Dedifferentiated amniotic fluid mesenchymal stem cell (primary cell): ENCODE data around the gene MRPL11.
A peak's percentile ranks its signal among the peaks of the same experiment; 100 is the strongest.
"Not testable (repeated sequence)": the region's sequence is repeated elsewhere in the genome, so short reads cannot be mapped to it uniquely, and the experiment has no call there.

Experiments
- DNase-seq: peaks from one replicate; pipeline ENCODE4 v3.0.0-alpha.2; 2016; ENCODE audit errors: extremely low spot score

Gene MRPL11

DNA sequence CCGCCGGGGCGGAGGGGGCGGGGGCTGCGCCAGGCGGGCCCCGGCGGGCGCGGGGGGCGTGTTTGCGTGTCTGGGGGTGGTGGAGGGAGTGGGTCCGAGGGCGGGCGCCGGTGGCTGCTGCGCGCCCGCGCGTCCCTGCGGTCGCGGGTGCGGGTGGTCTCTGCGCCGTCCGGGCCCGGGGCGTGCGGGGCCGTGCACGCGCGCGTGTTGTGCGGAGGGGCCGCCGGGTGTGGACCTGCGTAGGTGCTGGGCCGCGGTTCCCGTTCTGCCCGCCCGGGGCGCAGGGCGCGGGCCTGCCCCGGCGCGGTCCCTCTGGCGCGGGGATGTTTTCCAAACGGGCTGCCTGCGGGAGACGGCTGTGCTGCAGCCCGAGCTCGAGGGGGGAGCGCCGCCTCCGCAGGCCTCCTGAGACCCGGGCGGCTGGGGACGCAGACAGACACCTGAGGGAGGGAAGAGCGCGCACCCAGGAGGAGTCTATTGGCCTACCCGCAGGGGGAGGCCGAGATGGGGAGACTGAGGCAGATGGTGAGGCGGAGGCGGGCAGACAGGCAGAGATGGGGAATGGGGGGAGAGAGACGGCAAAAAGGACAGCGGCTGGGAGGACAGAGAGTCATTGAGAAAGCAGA lies 28.5 kb upstream of the MRPL11 start:
- DNase-seq, result no peak

DNA sequence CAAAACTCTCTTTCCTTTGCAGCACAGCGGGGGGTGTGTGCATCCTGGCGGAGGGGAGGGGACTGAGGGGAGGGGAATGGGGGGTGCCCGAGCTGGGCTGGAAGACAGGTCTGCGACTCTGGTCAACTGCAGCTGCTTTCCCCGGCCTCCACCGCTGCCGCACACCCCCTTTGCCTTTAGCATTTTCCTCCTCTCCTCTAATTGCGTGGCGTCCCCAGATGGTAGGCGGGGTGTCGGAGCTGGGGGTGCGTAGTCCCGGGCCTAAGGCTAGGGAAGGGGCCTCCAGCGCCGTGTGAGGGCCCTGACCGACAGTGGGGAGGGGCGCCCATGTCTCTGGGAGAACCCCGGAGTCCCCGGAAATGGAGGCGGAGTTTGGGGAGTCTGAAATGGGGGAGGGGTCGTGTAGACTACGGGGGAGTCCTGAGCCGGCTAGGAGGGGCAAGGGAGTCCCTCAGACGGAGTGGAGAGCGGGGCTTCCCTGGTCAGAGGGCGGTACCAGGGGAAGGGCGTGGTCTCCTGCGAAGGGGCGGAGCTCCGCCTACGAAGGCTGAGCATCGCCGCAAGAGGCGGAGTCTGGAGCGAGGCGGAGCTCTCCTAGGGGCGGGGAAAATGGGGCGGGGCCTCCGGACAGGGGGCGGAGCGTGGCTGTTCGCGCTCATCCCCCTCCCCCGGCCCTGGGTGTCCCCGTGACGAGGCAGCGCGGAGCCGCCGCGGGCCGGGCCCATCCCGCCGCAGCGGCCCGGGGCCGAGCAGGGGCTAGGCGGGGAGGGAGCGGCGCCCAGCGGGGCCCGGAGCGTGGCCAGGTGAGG lies 27.8 kb upstream of the MRPL11 start, which contains the start of gene PELI3:
TSS of gene PELI3 (plus strand) at position 681 of the 809 bp plus-strand sequence. CDS start 1,224 bp downstream, outside the sequence.
- peak; percentile 92 for DNase-seq

DNA sequence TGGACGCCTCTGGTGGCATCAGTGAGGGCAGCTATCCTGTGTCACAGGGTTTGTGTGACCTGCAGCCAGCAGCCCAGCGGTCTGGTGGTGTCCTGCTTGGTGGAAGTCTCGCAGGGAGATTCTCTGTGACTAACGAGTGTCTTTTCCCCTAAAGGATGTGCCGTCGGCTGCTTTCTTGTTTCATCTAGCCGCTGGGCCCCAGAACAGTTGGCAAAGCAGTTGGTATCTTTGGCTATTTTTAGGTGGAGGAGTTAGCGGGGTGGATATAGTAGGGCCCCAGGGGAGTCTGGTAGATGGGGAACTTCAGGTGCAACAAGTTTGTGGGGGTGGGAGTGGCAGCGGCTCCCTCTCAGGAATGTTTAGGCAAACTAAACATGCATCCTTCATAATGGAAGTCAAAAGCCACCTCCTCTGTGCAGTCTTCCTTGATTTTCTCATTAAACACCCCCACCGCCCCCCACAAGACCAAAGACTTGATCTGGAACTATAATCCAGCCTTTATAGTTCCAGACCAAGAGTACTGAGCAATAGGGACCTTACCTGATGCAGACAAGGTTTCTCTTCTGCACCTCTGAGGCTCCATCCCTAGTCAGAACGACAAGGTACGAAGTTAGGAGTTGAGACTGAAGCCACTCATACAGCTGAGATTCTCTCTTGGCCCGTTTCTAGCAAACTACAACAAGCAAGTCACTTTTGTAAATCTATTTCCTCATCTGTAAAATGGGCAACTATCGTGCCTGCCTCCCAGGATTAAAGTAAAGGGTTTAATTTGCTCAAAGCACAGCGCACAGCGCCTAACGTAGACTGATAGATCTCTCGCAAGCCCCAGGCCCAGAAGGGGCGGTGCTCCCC lies 27.0 kb upstream of the MRPL11 start:
- DNase-seq, result no peak

DNA sequence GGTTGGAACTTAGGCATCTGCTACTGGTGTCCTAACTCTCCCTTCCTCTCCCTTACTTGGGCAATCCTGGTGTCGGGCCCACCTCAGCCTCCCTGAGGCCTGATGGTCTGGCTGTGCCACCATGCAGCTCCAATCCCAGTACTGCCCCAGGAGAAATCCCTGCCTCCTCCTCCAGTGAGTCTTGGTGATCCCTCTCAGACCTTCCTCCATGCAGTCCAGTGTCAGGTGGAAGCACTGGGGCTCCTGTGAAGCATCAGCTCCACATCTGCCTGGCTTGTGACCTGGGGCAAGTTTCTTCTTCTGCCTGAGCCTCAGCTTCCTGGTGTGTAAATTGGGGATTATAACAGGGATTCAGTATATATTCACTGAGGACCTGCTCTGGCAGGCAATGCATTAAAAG lies 26.3 kb upstream of the MRPL11 start:
- DNase-seq, result no peak

DNA sequence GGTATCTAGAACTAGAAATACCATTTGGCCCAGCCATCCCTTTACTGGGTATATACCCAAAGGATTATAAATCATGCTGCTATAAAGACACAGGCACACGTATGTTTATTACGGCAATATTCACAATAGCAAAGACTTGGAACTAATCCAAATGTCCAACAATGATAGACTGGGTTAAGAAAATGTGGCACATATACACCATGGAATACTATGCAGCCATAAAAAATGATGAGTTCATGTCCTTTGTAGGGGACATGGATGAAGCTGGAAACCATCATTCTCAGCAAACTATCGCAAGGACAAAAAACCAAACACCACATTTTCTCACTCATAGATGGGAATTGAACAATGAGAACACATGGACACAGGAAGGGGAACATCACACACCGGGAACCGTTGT lies 25.5 kb upstream of the MRPL11 start:
- DNase-seq, result not testable (repeated sequence)

DNA sequence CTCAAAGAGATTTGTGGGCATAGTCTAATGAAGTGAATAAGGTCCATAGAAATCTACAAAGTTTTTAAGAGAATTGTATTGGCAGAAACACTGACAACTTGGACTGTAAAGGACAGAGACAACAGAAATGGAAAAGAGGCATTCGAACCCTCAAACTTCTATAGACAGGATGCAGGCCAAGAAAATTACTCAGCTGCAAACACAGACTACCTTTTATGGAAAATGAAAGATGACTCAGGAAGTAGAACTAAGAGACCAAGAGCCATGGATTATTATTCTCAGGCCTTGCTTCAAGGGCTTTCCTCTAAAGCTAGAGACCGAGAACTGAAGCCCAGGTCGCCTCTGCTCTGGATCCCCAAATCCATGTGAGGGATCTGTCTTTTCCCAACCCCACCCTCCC lies 24.3 kb upstream of the MRPL11 start:
- DNase-seq, result no peak

DNA sequence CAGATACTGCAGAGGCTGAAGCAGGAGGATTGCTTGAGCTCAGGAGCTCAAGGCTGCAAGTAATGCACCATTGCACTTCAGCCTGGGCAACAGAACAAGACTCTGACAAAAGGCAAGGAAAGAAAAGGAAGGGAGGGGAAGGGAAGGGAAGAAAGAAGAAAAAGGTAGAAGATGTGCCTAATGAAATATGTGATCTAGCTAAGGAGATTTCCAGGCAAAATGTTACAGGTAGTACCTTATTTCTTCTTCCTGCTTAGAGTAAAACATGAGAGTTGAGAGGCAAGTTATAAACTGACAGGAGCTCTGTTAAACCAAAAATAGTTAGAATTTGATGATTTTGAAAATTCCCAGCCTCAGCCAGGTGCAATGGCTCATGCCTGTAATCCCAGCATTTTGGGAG lies 23.4 kb upstream of the MRPL11 start:
- no peak for DNase-seq

DNA sequence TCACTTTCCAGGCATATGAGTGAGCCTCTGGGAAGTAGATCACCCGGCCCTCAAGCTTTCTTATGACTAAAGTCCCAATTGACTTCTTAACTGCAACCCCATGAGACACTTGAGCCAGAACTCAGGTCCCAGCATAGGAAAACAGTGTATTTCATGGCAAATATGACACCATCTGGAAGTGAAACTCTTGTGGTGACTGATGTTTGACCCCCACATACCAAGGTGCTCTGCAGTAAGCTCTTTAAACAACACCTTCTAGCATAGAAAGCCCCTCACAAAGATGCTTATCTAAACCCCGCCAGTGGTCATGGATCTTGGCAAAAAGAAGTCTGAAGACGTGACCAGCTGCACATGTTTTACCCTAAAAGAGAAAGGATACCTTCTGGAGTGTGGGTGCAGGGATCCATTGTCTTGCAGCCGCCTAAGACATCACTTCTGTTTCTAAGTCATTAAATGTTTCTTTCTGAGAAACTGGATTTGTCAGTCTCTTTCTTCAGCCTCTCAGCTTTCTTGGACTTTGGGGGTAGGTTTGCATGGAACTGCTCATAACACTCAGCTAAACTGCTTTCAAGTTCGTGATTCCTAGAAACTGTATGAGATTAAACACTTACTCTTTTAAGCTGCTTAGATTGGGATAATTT lies 20.6 kb upstream of the MRPL11 start:
- no peak for DNase-seq

DNA sequence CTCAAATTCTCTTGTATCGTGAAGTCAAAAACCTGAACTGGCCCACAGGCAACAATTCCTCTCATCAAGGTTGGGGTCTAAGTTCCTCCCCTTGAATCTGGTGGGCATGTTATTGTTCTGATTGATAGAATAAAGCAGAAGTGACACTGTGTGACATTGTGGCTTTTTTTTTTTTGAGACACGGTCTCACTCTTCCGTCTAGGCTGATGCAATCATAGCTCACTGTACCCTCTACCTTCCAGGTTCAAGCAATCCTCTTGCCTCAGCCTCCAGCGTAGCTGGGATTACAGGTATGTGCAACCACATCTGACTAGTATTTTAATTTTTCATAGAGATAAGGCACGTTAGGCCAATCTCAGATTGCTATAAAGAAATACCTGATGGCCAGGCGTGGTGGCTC lies 19.2 kb upstream of the MRPL11 start:
- DNase-seq, result no peak

DNA sequence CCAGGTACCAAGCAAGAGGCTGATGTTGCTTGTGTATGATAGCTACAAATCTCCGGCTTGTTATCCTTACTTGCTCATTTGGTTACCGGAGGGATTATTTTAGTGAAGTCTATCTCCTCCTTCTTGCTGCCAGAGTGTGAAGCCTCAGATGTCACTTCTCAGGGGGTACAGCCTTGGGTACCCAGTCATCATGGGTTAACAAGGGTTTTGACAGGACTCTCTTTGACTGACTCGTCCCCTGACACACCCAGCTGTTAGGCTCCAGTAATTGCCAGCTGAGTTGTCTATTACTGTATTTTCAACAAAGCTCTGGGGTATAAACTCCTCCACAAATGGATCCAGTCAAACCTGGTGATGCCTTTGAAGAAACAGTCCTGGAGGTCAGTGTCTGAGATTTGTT lies 16.2 kb upstream of the MRPL11 start:
- no peak for DNase-seq

DNA sequence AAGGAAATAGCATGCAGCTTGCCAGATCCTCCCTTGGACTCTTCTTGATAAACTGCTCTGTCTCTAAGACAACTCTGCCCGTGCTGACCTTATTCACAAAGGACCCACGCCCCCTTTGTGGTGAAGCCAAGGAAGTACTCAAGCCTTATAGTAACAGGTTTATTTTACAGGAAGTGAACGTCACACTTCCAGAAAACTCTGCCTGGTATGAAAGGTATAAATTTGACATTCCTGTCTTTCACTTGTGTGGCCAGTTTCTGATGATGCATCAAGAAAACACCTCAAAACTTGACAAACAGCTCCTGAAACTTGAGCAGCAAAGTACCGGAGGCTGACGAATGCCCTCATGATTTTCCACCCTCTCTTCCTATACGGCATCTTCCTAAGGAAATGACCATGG lies 15.6 kb upstream of the MRPL11 start:
- no peak for DNase-seq

DNA sequence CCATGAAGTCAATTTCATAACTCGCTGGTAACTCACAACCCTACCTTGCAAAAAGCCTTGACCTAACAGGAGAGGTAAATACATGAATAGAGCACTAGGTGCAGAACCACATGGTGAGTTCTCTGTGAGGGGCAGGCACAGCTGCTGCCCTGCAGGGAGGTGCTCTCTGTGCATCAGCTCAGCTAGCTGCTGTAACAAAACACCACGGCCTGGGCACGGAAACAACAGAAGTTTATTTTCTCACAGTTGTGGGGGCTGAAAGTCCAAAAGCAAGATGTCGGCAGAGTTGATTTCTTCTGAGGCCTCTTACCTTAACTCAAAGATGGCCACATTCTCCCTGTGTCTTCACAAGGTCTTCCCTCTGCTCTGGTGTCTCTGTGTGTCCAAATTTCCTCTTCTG lies 13.0 kb upstream of the MRPL11 start:
- DNase-seq, result no peak

DNA sequence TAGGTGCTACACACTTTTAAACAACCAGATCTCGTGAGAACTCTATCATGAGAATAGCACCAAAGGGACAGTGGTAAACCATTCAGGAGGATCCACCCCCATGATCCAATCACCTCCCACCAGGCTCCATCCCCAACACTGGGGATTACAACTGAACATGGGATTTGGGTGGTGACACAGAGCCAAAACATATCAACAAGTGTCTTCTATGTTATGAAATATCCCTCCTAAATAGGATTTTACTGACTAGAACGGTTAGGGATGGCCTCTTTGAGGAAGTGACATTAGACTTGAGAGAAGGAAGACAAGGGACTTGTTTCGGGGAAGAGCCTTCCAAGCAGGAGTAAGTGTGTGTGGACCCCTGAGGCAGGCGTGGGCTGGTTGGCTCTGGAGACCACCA lies 11.9 kb upstream of the MRPL11 start:
- no peak for DNase-seq

DNA sequence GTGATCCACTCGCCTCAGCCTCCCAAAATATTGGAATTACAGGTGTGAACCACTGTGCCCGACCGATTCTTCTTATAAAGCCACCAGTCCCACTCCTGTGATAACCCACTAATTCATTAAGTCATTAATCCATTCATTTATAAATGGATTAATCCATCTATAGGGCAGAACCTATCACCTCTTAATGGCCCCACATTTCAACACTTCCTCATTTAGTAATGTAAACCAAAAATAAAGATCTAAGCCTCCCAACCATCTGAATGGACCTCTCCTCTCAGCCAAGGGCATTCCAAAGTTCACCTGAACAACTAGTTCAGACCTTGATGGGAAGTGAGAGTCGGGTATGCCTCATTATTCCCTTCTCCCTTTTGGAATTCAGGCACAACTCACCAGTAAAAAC lies 9.9 kb upstream of the MRPL11 start:
- DNase-seq, result no peak

DNA sequence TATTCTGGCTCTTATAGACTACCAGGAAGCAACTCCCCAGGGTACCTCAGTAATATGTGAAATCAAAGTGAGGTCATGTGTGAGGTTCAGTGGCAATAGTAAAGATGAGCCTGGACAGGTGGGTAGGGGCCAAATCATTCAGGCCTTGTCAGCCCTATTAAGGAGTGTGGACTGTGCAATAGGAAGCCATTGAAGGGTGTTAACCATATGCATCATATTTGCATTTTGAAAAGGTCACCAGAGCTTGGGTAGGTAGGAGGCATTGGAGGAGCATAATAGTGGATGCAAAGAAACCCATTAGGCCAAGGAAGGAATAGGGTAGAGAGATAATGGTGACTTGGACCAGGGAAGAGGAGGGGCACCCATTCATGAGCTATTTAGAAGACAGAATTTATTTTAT lies 8.4 kb upstream of the MRPL11 start:
- no peak for DNase-seq

DNA sequence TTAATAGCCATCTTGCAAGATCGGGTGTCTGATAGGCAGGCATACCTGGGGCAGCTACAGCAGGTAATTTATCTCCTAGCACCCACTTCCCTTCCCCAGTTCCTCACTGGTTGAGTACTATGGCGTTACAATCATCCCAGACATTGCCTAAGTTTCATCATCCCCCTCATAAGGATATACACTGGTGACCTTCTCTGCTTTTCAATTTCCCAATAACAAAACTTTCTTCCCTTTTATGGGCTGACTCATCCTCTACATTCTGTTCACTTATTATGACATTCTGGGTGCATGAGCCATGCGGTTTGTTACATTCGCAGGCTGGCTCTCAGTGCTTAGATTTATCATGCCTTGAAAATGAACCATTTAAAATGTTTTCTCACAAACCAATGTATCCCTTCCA lies 5.0 kb upstream of the MRPL11 start:
- peak; percentile 52 for DNase-seq

DNA sequence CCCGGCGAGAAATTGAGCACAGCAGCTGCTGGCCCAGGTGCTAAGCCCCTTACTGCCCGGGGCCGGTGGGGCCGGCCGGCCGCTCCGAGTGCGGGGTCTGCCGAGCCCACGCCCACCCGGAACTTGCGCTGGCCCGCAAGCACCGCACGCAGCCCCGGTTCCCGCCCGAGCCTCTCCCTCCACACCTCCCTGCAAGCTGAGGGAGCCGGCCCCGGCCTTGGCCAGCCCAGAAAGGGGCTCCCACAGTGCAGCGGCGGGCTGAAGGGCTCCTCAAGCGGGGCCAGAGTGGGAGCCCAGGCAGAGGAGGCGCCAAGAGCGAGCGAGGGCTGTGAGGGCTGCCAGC lies 2.3 kb upstream of the MRPL11 start:
- not testable (repeated sequence) for DNase-seq

DNA sequence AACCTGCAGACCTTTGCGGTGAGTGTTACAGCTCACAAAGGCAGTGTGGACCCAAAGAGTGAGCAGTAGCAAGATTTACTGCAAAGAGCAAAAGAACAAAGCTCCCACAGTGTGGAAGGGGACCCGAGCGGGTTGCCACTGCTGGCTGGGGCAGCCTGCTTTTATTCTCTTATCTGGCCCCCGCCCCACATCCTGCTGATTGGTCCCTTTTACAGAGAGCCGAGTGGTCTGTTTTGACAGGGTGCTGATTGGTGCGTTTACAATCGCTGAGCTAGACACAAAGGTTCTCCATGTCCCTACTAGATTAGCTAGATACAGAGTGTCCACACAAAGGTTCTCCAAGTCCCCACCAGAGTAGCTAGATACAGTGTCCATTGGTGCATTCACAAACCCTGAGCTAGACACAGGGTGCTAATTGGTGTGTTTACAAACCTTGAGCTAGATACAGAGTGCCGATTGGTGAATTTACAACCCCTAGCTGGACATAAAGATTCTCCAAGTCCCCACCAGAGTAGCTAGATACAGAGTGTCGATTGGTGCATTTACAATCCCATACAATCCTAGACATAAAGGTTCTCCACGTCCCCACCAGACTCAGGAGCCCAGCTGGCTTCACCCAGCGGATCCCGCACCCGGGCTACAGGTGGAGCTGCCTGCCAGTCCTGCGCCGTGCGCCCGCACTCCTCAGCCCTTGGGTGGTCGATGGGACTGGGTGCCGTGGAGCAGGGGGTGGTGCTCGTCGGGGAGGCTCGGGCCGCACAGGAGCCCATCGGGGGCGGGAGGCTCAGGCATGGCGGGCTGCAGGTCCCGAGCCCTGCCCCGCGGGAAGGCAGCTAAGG lies 1.7 kb upstream of the MRPL11 start:
- not testable (repeated sequence) for DNase-seq

DNA sequence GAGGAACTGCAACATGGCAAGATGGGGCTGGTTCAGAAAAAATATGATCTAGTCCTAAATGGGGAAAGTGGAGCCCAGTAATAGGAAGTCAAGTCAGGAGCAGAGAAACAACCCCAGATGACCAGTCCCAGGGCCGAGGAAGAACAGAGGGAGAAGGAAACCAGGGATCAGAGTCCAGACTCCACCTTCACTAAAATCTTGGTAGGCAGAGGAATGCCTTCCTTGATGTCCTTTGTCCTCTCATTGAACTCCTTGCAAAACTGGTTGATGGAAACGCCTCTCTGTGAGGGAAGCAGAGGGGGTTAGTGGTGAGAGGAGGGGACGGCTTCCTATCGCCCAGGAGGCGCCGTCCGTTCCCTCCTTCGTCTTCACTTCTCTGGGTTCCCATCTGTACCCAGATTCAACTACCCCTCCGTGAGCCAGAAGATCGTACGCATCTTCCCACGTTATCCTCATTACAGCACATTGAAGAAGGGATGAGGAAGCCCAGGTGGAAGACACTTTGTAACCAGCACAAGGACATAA lies 607 bp downstream of the MRPL11 start:
- DNase-seq, result no peak

DNA sequence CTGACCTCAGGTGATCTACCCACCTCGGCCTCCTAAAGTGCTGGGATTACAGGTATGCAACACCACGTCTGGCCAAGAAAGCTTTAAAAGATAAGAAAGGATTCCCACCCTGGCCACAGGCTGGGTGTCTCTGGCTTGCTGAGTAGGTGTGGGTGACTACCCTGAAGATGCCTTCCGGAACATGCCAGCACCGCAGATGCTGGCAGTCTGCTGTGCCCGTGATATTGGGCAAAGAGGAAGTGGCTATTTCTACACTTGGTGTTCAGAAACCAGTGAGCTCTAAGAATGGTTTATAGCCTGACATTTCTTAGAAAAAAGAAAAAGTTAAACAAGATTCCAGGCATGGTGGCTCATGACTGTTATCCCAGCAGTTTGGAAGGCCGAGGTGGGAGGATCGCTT lies 6.1 kb downstream of the MRPL11 start:
- no peak for DNase-seq

DNA sequence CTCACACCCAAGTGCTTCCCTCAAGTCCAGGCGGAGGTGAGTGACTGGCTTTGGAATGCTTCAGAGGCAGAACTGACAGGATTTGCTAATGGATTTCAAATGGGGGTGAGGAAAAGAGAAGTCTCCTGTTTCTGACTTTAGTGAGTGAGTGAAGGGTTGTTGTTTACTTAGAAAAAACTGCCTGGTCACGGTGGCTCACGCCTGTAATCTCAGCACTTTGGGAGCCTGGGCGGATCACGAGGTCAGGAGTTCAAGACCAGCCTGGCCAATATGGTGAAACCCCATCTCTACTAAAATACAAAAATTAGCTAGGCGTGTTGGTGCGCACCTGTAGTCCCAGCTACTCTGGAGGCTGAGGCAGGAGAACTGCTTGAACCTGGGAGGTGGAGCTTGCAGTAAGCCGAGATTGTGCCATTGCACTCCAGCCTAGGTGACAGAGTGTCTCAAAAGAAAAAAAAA lies 6.7 kb downstream of the MRPL11 start:
- not testable (repeated sequence) for DNase-seq
